Ishikawa (cell line): ENCODE data around the gene WAS.

Source experiments
- CEBPB ChIP-seq: IDR thresholded peaks from 2 replicates; pipeline ENCODE4 v1.6.1; 2012
- RAD21 ChIP-seq: IDR thresholded peaks from 2 replicates; pipeline ENCODE4 v1.6.1; 2012; ENCODE audit warnings: low read depth

DNA sequence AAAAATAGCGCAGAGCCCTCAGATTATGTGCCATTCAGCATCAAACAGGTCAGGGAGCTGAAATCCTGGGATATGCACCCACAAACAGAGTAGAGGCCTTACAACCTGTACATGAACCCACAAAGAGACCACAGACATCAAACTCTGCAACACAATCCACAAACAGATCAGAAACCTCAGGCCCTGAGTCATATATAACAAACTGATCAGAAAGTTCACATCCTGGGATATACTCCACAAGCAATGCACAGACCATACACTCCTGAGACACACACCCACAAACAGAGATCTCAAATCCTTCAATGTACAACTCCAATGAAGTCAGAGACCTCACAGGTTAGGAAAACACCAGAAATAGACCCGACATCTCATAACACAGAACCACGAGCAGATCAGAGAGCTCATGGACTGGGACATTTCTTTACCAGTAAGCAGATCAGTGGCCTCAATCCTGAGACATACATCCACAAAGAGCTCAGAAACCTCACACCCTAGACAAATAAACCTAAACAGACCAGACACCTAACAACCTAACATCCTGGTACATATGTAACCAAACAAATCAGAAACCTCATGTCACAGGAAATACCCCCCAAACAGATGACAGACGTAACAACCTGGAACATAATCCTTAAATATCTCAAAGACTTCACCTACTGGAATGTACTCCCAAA is 37.1 kb downstream of the WAS start:
- TF ChIP-seq RAD21 (no peak), CEBPB (no peak)
